H54 (cell line): ENCODE measurements around the gene ADI1.

Experiments used
- DNase-seq: peaks from one replicate; pipeline ENCODE4 v3.0.0; 2011; ENCODE audit warnings: low spot score, mixed read lengths; ENCODE audit not compliant: insufficient read length
- FAIRE-seq: peaks from 3 replicates; lab custom pipeline; 2011; peaks lifted over from hg19 to GRCh38; lab: Jason Lieb, UNC
- POLR2A ChIP-seq: IDR thresholded peaks from 2 replicates; pipeline ENCODE4 v1.6.1; 2011; ENCODE audit warnings: low read depth, mild to moderate bottlenecking, low read length

ADI1 gene

DNA sequence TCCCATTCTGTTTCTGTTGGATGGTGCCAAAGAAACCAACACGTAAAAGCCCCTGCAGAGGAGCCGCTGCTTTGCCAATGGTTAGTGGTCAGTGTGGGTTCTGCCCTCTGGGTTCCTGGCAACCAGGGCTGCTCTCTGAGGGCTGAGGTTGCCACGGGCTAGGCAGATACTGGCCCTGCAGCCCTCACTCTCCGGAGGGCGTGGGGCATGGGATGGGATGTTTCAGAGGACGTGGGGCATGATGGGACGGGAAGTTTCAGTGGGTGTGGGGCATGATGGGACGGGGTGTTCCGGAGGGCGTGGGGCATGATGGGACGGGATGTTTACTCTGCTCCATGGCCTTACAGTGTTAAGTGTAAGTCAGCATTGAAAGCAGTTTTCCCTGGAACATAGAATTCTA, 34.2 kb downstream of the ADI1 start:
- FAIRE-seq: no peak
- no peak for DNase-seq
- TF ChIP-seq POLR2A: no peak

DNA sequence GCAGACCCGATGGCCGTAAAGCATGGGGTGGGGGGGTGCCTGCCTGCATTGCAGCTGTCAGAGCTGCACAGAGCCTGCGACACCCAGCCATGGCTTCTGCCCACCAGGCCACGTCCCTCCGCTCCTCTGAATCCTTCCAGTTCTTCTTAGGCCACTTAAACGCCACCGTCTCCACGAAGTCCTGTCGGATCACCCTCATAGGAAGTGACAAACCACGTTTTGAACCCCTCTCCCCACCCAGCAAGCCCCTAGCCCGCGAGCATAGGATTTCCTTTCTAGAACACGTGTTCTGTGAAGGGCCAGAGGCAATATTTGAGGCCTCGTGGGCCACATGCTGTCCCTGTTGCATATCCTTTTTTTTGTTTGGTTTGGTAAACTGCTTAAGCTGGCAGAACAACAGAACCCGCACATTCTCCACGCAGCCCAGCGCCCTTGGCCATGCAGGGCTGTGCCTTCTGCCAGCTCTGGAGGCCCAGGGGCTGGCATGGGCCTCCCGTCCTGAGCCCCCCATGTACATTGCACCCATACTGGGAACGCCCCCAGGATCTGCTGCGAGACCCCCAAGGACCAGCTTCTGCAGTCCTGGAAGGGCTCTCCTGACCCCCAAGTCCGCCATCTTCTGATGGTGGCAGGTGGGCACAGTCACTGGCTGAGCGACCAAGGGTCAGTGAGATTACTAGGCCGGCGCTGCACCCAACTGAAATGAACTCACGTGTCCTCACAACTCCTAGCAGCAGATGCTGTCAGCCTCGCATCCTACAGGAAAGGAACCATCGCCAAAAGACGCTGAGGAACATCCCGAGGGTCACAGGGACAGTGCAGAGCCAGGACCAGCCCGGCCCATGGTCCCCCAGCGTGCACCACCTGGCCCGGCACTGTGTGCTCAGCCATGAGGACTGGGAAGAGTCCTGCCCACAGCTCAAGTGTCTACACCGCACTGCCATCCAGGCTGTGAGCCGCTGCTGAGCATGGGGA, 35.1 kb downstream of the ADI1 start:
- DNase-seq (no peak), FAIRE-seq (no peak)
- no peak for TF ChIP-seq POLR2A

GRCh38 chr2:3483227-3483985, 35.9 kb downstream of the ADI1 start:
- DNase-seq: no peak
- FAIRE-seq: no peak
- no peak for TF ChIP-seq POLR2A

DNA sequence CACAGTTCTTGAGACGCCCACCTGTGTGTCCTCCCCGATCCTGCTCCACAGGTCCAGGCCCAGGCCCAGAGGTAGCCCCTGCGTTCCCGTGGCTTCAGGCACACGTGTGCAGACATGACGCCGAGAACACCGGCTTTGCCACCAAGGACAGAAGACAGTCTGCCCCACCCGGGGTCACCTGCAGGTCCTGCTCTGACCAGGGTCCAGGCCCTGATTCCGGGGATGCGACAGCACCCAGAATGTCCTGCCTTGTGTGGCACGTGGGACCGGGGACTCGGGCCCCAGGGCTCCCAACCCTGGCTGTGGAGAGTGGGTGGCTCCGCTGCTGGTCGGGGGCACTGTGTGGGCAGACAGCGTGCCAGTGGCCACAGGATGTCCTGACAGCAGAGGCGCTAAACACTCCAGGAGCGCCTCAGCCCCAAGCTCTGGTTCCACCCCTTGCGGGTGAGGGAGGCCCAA, 36.9 kb downstream of the ADI1 start:
- DNase-seq (no peak), FAIRE-seq (no peak)
- no peak for TF ChIP-seq POLR2A

GRCh38 chr2:3481736-3482362, 37.5 kb downstream of the ADI1 start:
- DNase-seq (no peak), FAIRE-seq (no peak)
- no peak for TF ChIP-seq POLR2A

GRCh38 chr2:3481011-3481400, 38.3 kb downstream of the ADI1 start:
- no peak for FAIRE-seq
- DNase-seq: no peak
- TF ChIP-seq POLR2A: no peak

DNA sequence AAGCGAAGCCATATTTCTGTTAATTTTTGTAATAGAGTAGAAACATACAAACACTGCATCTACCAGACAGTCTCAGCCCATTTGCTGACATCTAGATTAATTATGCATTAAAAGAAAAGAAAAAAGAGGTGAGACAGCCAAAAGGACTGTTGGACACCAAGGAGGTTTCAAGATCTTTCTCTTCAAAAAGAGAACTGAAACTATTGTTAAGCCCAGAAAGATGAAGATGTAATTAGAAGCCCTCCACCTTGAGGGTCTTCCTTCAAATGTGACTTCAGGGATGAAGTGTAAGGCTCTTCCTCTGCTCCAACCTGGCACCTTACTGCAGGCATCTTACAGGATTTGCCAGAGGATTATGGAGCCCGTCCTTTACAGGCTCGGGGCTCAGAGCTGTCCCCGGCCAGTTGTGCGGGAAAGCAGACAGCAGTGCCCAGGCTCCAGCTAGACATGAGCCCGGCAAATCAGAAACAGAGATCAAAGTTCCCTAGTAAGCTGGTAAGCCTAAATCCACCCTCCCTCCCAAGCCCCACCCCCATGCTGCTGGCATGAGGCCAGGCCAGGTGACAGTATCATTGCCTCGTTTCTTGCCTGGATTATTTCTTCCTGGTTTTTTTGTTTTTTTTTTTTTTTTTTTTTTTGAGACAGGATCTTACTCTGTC, 38.9 kb downstream of the ADI1 start:
- FAIRE-seq: no peak
- DNase-seq: no peak
- no peak for TF ChIP-seq POLR2A

GRCh38 chr2:3479430-3480320, 39.7 kb downstream of the ADI1 start:
- DNase-seq: no peak
- no peak for TF ChIP-seq POLR2A
- no peak for FAIRE-seq

DNA sequence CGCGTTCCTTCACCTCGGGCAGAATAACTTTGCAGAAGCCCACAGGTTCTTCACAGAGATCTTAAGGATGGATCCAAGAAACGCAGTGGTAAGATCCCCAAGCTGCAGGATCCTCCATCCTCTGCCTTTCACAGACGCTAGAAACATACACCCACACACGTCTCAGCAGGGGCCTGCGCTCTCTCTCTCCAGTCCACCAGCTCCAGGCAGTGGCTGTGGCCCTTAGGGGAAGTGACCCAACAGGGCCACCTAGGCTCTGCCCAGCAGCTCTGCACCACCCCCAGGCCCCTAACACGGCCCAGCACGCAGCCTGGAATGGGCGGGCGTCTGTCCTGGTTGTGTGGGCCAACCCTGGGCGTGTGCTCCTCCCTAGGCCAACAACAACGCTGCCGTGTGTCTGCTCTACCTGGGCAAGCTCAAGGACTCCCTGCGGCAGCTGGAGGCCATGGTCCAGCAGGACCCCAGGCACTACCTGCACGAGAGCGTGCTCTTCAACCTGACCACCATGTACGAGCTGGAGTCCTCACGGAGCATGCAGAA, 40.4 kb downstream of the ADI1 start:
- DNase-seq (no peak), FAIRE-seq (no peak)
- TF ChIP-seq POLR2A: no peak

GRCh38 chr2:3476985-3477327, 42.4 kb downstream of the ADI1 start:
- no peak for FAIRE-seq
- TF ChIP-seq POLR2A: no peak
- DNase-seq: no peak

- DNase-seq (no peak), FAIRE-seq (no peak)
- no peak for TF ChIP-seq POLR2A
Measured at GRCh38 chr2:3476321-3476984, 42.9 kb downstream of the ADI1 start.

DNA sequence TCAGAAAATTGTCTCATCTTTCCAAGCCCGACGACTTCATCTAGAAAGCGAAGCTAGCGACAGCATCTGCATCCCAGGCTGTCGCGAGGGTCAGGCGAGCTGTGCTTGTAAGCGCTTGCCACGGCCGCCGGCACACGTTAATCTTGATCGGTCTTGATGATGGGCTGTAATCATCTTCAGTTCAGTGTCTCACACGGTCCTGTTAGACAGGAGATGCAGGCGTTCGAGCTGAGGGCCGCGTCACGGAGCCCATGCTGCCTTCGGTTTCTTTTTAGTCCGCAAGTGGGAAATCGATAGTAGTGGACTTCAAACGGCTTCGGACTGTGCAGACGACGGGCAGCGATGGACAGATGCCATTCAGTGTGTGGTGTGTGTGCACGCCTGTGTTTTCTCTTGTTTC, 43.6 kb downstream of the ADI1 start:
- FAIRE-seq (no peak), DNase-seq (no peak)
- no peak for TF ChIP-seq POLR2A
